A549 (cell line): Measurements from ENCODE around the gene PEPD. TPM values are rescaled to one million over a fixed set of nuclear protein-coding genes. Genes with fewer than 3 reads are reported as not detected.

Experiments used
- ATAC-seq, 2 experiments: fragments of 200-7000 bp in 1 of 2; fragments of >200 bp in 1 of 2; cut with Nextera tagmentation in 1 of 2; cut with Tn5 transposase in 1 of 2; 3 replicates each; pipeline versions ENCODE4 v1.8.0 to v1.9.1; 2018 to 2020; ENCODE audit warnings: mild to moderate bottlenecking in 1 of 2, moderate library complexity in 1 of 2
- CTCF ChIA-PET: fragments of 300-600 bp; sonication (Branson Sonifier 250); formaldehyde crosslinking; extraction: SDS; loops from one replicate; lab custom pipeline; 2021; ENCODE audit warnings: antibody characterized with exemption, inconsistent platforms; lab: Yijun Ruan, JAX
- POLR2A ChIA-PET: fragments of 350-600 bp; formaldehyde crosslinking; extraction: SDS; loops from one replicate; lab custom pipeline; 2021; ENCODE audit warnings: antibody characterized with exemption, inconsistent platforms; lab: Yijun Ruan, JAX
- DNase-seq, 2 experiments: peaks; one replicate each; pipeline versions ENCODE4 v3.0.0 to v3.0.0-alpha.2; 2011 to 2016; ENCODE audit warnings: low read depth in 1 of 2, low spot score in 1 of 2
- FAIRE-seq: peaks from 2 replicates; lab custom pipeline; 2011; peaks lifted over from hg19 to GRCh38; lab: Jason Lieb, UNC
- H3K27ac ChIP-seq, 2 experiments: fragments of >200 bp; sonication (Bioruptor Twin); formaldehyde crosslinking; 3 replicates each; pipeline ENCODE4 v1.5.1; 2016 to 2017
- H3K4me1 ChIP-seq: fragments of >200 bp; sonication (Bioruptor Twin); formaldehyde crosslinking; 3 replicates; pipeline ENCODE4 v1.6.1; 2016
- H3K4me2 ChIP-seq: fragments of >200 bp; sonication (Bioruptor Twin); formaldehyde crosslinking; 3 replicates; pipeline ENCODE4 v1.6.1; 2016
- H3K4me3 ChIP-seq: fragments of >200 bp; sonication (Bioruptor Twin); formaldehyde crosslinking; 3 replicates; pipeline ENCODE4 v1.5.1; 2016
- H3K9me3 ChIP-seq: fragments of >200 bp; sonication (Bioruptor Twin); formaldehyde crosslinking; 3 replicates; pipeline ENCODE4 v1.6.1; 2016
- CBX2 ChIP-seq: fragments of 200-600 bp; sonication (generic); IDR thresholded peaks from 2 replicates; pipeline ENCODE4 v1.6.1; 2016; ENCODE audit warnings: low read depth, mild to moderate bottlenecking, borderline replicate concordance
- CEBPB ChIP-seq, 2 experiments: fragments of >200 bp in 1 of 2; sonication (Bioruptor Twin) in 1 of 2; formaldehyde crosslinking in 1 of 2; IDR thresholded peaks; 2 replicates each; pipeline ENCODE4 v1.6.1; 2012 to 2016
- FOSB ChIP-seq: fragments of 250-450 bp; sonication (Bioruptor Pico); IDR thresholded peaks from 2 replicates; pipeline ENCODE4 v1.5.0; 2020; ENCODE audit warnings: mild to moderate bottlenecking, moderate library complexity
- FOXS1 ChIP-seq: fragments of 250-450 bp; sonication (Bioruptor Pico); IDR thresholded peaks from 2 replicates; pipeline ENCODE4 v1.5.0; 2020; ENCODE audit warnings: mild to moderate bottlenecking, moderate library complexity
- HOXB5 ChIP-seq: fragments of 250-450 bp; sonication (Bioruptor Pico); IDR thresholded peaks from 2 replicates; pipeline ENCODE4 v1.5.0; 2020; ENCODE audit warnings: mild to moderate bottlenecking, moderate library complexity
- JUN ChIP-seq, 2 experiments: fragments of >200 bp; sonication (Bioruptor Twin); formaldehyde crosslinking; IDR thresholded peaks; 2 replicates in 1 of 2; 3 replicates in 1 of 2; pipeline ENCODE4 v1.6.1; 2016 to 2017
- KDM1A ChIP-seq: fragments of 200-600 bp; sonication (generic); IDR thresholded peaks from 2 replicates; pipeline ENCODE4 v1.6.1; 2016; ENCODE audit warnings: low read depth, mild to moderate bottlenecking
- MAZ ChIP-seq: fragments of 150-350 bp; IDR thresholded peaks from 2 replicates; pipeline ENCODE4 v1.6.1; 2014; ENCODE audit warnings: antibody characterized with exemption, low read depth, low read length, borderline replicate concordance
- PBX3 ChIP-seq: IDR thresholded peaks from 2 replicates; pipeline ENCODE4 v1.6.1; 2012
- POLR2A ChIP-seq: IDR thresholded peaks from 2 replicates; pipeline ENCODE4 v1.6.1; 2012; ENCODE audit warnings: mild to moderate bottlenecking, low read length
- ZFP36 ChIP-seq: fragments of 450-650 bp; IDR thresholded peaks from 2 replicates; pipeline ENCODE4 v1.6.1; 2014; ENCODE audit warnings: borderline replicate concordance; ENCODE audit not compliant: partially characterized antibody
- WGBS: methylation state at CpG from one replicate; pipeline ENCODE4 v1.1.6; 2017; ENCODE audit errors: missing lambda C conversion rate; 5-methylcytosine and 5-hydroxymethylcytosine counted together
- polyA plus RNA-seq, 4 experiments: library from polyadenylated mRNA; depleted of rRNA in 3 of 4; stranded (reverse); fragments of >200 nt; fragmentation: RNase III in 1 of 4; extraction: RNeasy Plus Mini Kit Qiagen cat#74134 plus additional on column Dnase treatment in 1 of 4; gene quantifications; 2 replicates in 3 of 4; 3 replicates in 1 of 4; pipeline ENCODE4 v1.2.3, GENCODE V29; 2011 to 2017
- TF ChIP-seq, protein P1 (sequence below): fragments of 250-450 bp; sonication (Bioruptor Pico); IDR thresholded peaks from 2 replicates; pipeline ENCODE4 v1.5.0; 2020; ENCODE audit warnings: low read depth, mild to moderate bottlenecking, moderate library complexity
- TF ChIP-seq, protein P2 (sequence below): fragments of >200 bp; sonication (Bioruptor Twin); formaldehyde crosslinking; IDR thresholded peaks from 3 replicates; pipeline ENCODE4 v1.6.1; 2016

PEPD gene
- polyA plus RNA-seq, 2 of the 4 experiments (the other 2 are of a cell fraction), result 85.5 to 100 TPM

DNA sequence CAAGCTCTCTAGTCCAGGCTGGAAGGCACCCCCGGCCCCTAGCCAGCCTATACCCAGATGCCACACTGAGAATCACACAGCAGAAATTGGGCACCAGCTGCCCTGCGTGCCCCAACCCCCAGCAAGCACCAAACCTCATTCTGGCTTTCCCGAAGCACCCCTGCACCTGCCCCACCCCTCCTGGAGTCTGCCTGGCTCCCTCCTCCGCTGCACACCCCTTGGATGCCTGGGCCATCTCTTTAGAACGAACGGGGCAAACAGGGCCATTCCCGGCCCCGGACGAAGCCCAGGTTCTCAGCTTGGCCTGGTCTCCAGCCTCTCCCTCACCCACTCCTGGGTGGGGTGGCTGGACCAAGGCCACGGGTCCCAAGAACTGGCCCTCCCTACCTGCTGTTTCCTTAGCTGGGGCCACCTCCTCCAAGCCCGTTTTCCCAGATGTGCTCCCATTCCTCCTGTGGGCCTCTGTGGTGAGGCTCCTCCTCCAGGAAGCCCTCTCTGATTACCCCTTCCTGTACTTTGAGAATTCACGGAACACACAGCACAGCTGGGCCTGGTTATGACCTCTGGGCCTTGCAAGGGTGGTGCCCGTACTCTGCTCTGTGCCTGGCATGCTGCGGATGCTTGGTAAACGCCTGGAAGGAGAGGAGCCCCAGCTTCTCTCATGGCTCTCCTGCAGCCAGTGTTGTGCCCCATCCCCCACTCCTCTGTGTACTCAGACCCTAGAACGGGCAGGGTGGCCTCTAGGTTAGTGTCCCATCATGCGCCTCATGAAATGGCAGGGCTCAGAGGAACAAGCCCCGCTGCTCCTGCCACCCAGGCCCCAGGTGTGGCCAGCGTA, 126.6 kb downstream of the PEPD start:
- H3K4me2 ChIP-seq, result no peak overlapping the region
- POLR2A ChIA-PET, result interaction anchor here (1.1 to 2.3 kb wide), 3 partner anchors 21 to 218 kb away, joined by 3 to 15 read pairs (median 14); partner anchors contain the start of genes CEBPA and CEBPG
- ATAC-seq, result peak in 1 of 2 experiments; percentile 4; a peak in 1 of 6 replicates
- no peak overlapping the region for H3K4me3 ChIP-seq
- peak overlapping the region in 1 of 2 experiments; percentile 47; a peak in 3 of 6 replicates for H3K27ac ChIP-seq
- WGBS, result 80% methylated on average over 18 of the region's 19 CpGs
- H3K9me3 ChIP-seq, result no peaks in the 10 kb centered on the region
- TF ChIP-seq POLR2A (0 out of 2 replicates have a peak, but pooled peaks have one; percentile 12), JUN (IDR thresholded peaks at IDR 0.05) (peak in 1 of 2 experiments; percentile 22; a peak in 1 of 5 replicates), FOXS1 (CRISPR knock-in tag) (no peak), ZFP36 (peak; percentile 99)
- TF ChIP-seq, all 56 proteins: peak for 3
- CTCF ChIA-PET, result interaction anchor here (0.8 to 36.3 kb wide), 14 partner anchors 1 to 383 kb away, joined by 3 to 1493 read pairs (median 7); partner anchors contain the start of genes CEBPA and CEBPG
- DNase-seq, result no peak
- no peak for FAIRE-seq
- peaks cover 30% of the 10 kb centered on the region for H3K4me1 ChIP-seq

GRCh38 chr19:33394006-33394722, 127.4 kb downstream of the PEPD start:
- WGBS, result 79% methylated on average over 29 of the region's 30 CpGs
- Histone ChIP-seq H3K27ac (peak overlapping the region in 1 of 2 experiments; percentile 47; a peak in 3 of 6 replicates), H3K4me1 (peaks cover 30% of the 10 kb centered on the region), H3K9me3 (no peaks in the 10 kb centered on the region), H3K4me3 (no peak overlapping the region), H3K4me2 (no peak overlapping the region)
- ChIA-PET POLR2A (interaction anchor here (1.1 to 2.3 kb wide), 3 partner anchors 20 to 217 kb away, joined by 3 to 15 read pairs (median 14); partner anchors contain the start of genes CEBPA and CEBPG), CTCF (interaction anchor here (0.6 to 36.3 kb wide), 16 partner anchors 0 to 685 kb away, joined by 3 to 1493 read pairs (median 4); partner anchors contain the start of genes CEBPA and CEBPG)
- peak; percentile 5 to 7; a peak in 2 of 6 replicates for ATAC-seq
- FAIRE-seq, result no peak
- 0 out of 4 replicates have a peak, but pooled peaks of 1 of the 2 experiments have one; percentile 17 for TF ChIP-seq CEBPB (IDR thresholded peaks at IDR 0.05)
- TF ChIP-seq KDM1A, result no peak
- no peak for DNase-seq

GRCh38 chr19:33393286-33394005, 128.1 kb downstream of the PEPD start:
- H3K4me2 ChIP-seq, result no peak overlapping the region
- H3K4me3 ChIP-seq, result no peak overlapping the region
- H3K4me1 ChIP-seq, result peaks cover 30% of the 10 kb centered on the region
- no peak for DNase-seq
- CTCF ChIA-PET, result interaction anchor here (0.6 to 36.3 kb wide), 12 partner anchors 1 to 684 kb away, joined by 3 to 1493 read pairs (median 10); partner anchors contain the start of genes CEBPA and CEBPG
- H3K9me3 ChIP-seq, result no peaks in the 10 kb centered on the region
- 0 out of 6 replicates have a peak overlapping the region, but pooled peaks of 1 of the 2 experiments have one; percentile 47 for H3K27ac ChIP-seq
- no peak for FAIRE-seq
- TF ChIP-seq, protein P1, sequence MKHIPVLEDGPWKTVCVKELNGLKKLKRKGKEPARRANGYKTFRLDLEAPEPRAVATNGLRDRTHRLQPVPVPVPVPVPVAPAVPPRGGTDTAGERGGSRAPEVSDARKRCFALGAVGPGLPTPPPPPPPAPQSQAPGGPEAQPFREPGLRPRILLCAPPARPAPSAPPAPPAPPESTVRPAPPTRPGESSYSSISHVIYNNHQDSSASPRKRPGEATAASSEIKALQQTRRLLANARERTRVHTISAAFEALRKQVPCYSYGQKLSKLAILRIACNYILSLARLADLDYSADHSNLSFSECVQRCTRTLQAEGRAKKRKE (CRISPR knock-in tag), result no peak
- no peak for TF ChIP-seq HOXB5 (CRISPR knock-in tag)
- TF ChIP-seq FOXS1 (CRISPR knock-in tag), result no peak
- no peak for TF ChIP-seq MAZ
- TF ChIP-seq PBX3, result no peak
- TF ChIP-seq, protein P2, sequence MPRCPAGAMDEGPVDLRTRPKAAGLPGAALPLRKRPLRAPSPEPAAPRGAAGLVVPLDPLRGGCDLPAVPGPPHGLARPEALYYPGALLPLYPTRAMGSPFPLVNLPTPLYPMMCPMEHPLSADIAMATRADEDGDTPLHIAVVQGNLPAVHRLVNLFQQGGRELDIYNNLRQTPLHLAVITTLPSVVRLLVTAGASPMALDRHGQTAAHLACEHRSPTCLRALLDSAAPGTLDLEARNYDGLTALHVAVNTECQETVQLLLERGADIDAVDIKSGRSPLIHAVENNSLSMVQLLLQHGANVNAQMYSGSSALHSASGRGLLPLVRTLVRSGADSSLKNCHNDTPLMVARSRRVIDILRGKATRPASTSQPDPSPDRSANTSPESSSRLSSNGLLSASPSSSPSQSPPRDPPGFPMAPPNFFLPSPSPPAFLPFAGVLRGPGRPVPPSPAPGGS, result no peak
- no peak for TF ChIP-seq FOSB (CRISPR knock-in tag)
- no peak for TF ChIP-seq CBX2
- TF ChIP-seq, all 56 proteins: peak for 0
- 81% methylated on average over 18 of the region's 21 CpGs for WGBS
- POLR2A ChIA-PET, result interaction anchor here (1.1 to 2.3 kb wide), 3 partner anchors 20 to 217 kb away, joined by 3 to 15 read pairs (median 14); partner anchors contain the start of genes CEBPA and CEBPG
- ATAC-seq, result no peak; a peak in 1 of 6 replicates
